ENCODE results near the gene ZNF385C.

Gene ZNF385C

GRCh38 chr17:42049834-42050392 lies 48.4 kb downstream of the ZNF385C start:
- DNase-seq (ENCODE audit: low read depth): no peak
- H3K4me3 ChIP-seq (ENCODE audit: low read depth, low read length): peak overlapping the region; percentile 34

GRCh38 chr17:42047343-42047742 lies 50.9 kb downstream of the ZNF385C start:
- TF ChIP-seq MAX (IDR thresholded peaks at IDR 0.05; ENCODE audit: low read depth, low read length) (no peak), POLR2A (IDR thresholded peaks at IDR 0.05; ENCODE audit: extremely low read depth, insufficient read length) (no peak), MYC (IDR thresholded peaks at IDR 0.05; ENCODE audit: low read depth, low read length) (no peak), CTCF (IDR thresholded peaks at IDR 0.05; ENCODE audit: low read depth, low read length) (no peak)
- H3K4me3 ChIP-seq (ENCODE audit: low read depth, low read length): no peak overlapping the region
- no peak for DNase-seq (ENCODE audit: low read depth)

More at GRCh38 chr17:42049834-42050392, 48.4 kb downstream of the ZNF385C start:
- TF ChIP-seq MAX (IDR thresholded peaks at IDR 0.05; ENCODE audit: low read depth, low read length) (no peak), MYC (IDR thresholded peaks at IDR 0.05; ENCODE audit: low read depth, low read length) (no peak), POLR2A (IDR thresholded peaks at IDR 0.05; ENCODE audit: extremely low read depth, insufficient read length) (no peak), CTCF (IDR thresholded peaks at IDR 0.05; ENCODE audit: low read depth, low read length) (no peak)

- H3K4me3 ChIP-seq (ENCODE audit: low read depth, low read length): no peak overlapping the region
- no peak for DNase-seq (ENCODE audit: low read depth)
- TF ChIP-seq CTCF (IDR thresholded peaks at IDR 0.05; ENCODE audit: low read depth, low read length) (no peak), MAX (IDR thresholded peaks at IDR 0.05; ENCODE audit: low read depth, low read length) (no peak), MYC (IDR thresholded peaks at IDR 0.05; ENCODE audit: low read depth, low read length) (no peak), POLR2A (IDR thresholded peaks at IDR 0.05; ENCODE audit: extremely low read depth, insufficient read length) (no peak)
These were observed 52.6 kb downstream of the ZNF385C start for GRCh38 chr17:42045719-42046118.

GRCh38 chr17:42042598-42043319 lies 55.5 kb downstream of the ZNF385C start:
- no peak overlapping the region for H3K4me3 ChIP-seq (ENCODE audit: low read depth, low read length)
- DNase-seq (ENCODE audit: low read depth): no peak
- TF ChIP-seq MYC (IDR thresholded peaks at IDR 0.05; ENCODE audit: low read depth, low read length) (no peak), MAX (IDR thresholded peaks at IDR 0.05; ENCODE audit: low read depth, low read length) (no peak), POLR2A (IDR thresholded peaks at IDR 0.05; ENCODE audit: extremely low read depth, insufficient read length) (no peak), CTCF (IDR thresholded peaks at IDR 0.05; ENCODE audit: low read depth, low read length) (no peak)

GRCh38 chr17:42041619-42042018 lies 56.7 kb downstream of the ZNF385C start:
- no peak for DNase-seq (ENCODE audit: low read depth)
- TF ChIP-seq POLR2A (IDR thresholded peaks at IDR 0.05; ENCODE audit: extremely low read depth, insufficient read length): no peak
- no peak for TF ChIP-seq MYC (IDR thresholded peaks at IDR 0.05; ENCODE audit: low read depth, low read length)
- TF ChIP-seq CTCF (IDR thresholded peaks at IDR 0.05; ENCODE audit: low read depth, low read length): no peak
- no peak for TF ChIP-seq MAX (IDR thresholded peaks at IDR 0.05; ENCODE audit: low read depth, low read length)
- no peak overlapping the region for H3K4me3 ChIP-seq (ENCODE audit: low read depth, low read length)

Measured in NB4 (cell line).